HG02571 (cell line): ENCODE results near the gene TRIM6.
A peak's percentile ranks its signal among the peaks of the same experiment; 100 is the strongest.
"Not testable (repeated sequence)": the region's sequence is repeated elsewhere in the genome, so short reads cannot be mapped to it uniquely, and the experiment has no call there.

Experiments
- ATAC-seq: cut with Tn5 transposase; IDR thresholded peaks from one replicate; pipeline ENCODE4 v1.9.1; 2021; ENCODE audit warnings: mild to moderate bottlenecking, moderate library complexity; ENCODE audit not compliant: unreplicated experiment

Gene TRIM6

GRCh38 chr11:5596607-5597201 is at the start of gene TRIM6:
Gene TRIM6 (plus strand): TSS chr11:5596637. CDS start chr11:5596898, 261 bp downstream.
- no peak for ATAC-seq

GRCh38 chr11:5547982-5548381 is 48.5 kb upstream of the TRIM6 start:
- ATAC-seq = no peak

GRCh38 chr11:5548440-5548839 is 48.0 kb upstream of the TRIM6 start, which contains the start of gene OR52H1:
Gene OR52H1 (minus strand): TSS chr11:5548540. CDS start chr11:5545505, 3,035 bp downstream.
- no peak for ATAC-seq

GRCh38 chr11:5550440-5551095 is 45.9 kb upstream of the TRIM6 start:
- peak; percentile 52 for ATAC-seq

GRCh38 chr11:5553343-5553742 is 43.1 kb upstream of the TRIM6 start:
- no peak for ATAC-seq

GRCh38 chr11:5556596-5557188 is 39.7 kb upstream of the TRIM6 start:
- no peak for ATAC-seq

GRCh38 chr11:5557751-5558150 is 38.7 kb upstream of the TRIM6 start:
- ATAC-seq = no peak

- ATAC-seq = no peak
These were observed 32.0 kb upstream of the TRIM6 start for GRCh38 chr11:5564259-5565019.

- ATAC-seq = no peak
These were observed 21.8 kb upstream of the TRIM6 start for GRCh38 chr11:5574654-5575053.

- no peak for ATAC-seq
These were observed 21.3 kb upstream of the TRIM6 start for GRCh38 chr11:5575152-5575551.

GRCh38 chr11:5577101-5577500 is 19.3 kb upstream of the TRIM6 start:
- no peak for ATAC-seq

- no peak for ATAC-seq
These were observed 15.9 kb upstream of the TRIM6 start, which contains the start of gene OR52B6 for GRCh38 chr11:5580577-5580976. Gene OR52B6 (plus strand): TSS chr11:5580877. CDS start chr11:5580877, 0 bp downstream.

GRCh38 chr11:5581014-5581413 is 15.4 kb upstream of the TRIM6 start:
- ATAC-seq = no peak

- not testable (repeated sequence) for ATAC-seq
These were observed 12.0 kb upstream of the TRIM6 start for GRCh38 chr11:5584458-5584857.

GRCh38 chr11:5589906-5590305 is 6.5 kb upstream of the TRIM6 start:
- not testable (repeated sequence) for ATAC-seq

- no peak for ATAC-seq
These were observed 4.8 kb upstream of the TRIM6 start for GRCh38 chr11:5591613-5592012.

GRCh38 chr11:5592615-5593014 is 3.8 kb upstream of the TRIM6 start:
- no peak for ATAC-seq

- no peak for ATAC-seq
These were observed 3.3 kb upstream of the TRIM6 start for GRCh38 chr11:5593146-5593545.

GRCh38 chr11:5597953-5598352 is 1.5 kb downstream of the TRIM6 start:
- no peak for ATAC-seq

GRCh38 chr11:5600374-5600851 is 4.0 kb downstream of the TRIM6 start:
- peak; percentile 81 for ATAC-seq

GRCh38 chr11:5602791-5603190 is 6.4 kb downstream of the TRIM6 start:
- ATAC-seq = not testable (repeated sequence)
